RWPE2 (cell line): ENCODE data around the gene KCNJ15.

Experiments
- ATAC-seq: fragments of 200-7000 bp; cut with Tn5 transposase; 3 replicates; pipeline ENCODE4 v1.9.1; 2021; ENCODE audit warnings: low read depth
- DNase-seq: peaks from one replicate; pipeline ENCODE4 v3.0.0-alpha.2; 2020; ENCODE audit warnings: low spot score
- H3K27ac ChIP-seq: fragments of 450-650 bp; 2 replicates; pipeline ENCODE4 v1.5.1; 2017; ENCODE audit warnings: mild to moderate bottlenecking; ENCODE audit not compliant: poor library complexity, severe bottlenecking
- H3K27me3 ChIP-seq: fragments of 250-450 bp; sonication (Bioruptor Pico); 2 replicates; pipeline ENCODE4 v1.5.1; 2021; ENCODE audit warnings: mild to moderate bottlenecking, moderate library complexity; ENCODE audit not compliant: insufficient read depth, poor library complexity, severe bottlenecking
- H3K36me3 ChIP-seq: fragments of 250-450 bp; sonication (Bioruptor Pico); 2 replicates; pipeline ENCODE4 v1.5.1; 2020; ENCODE audit warnings: low read depth, mild to moderate bottlenecking, moderate library complexity
- H3K4me1 ChIP-seq: fragments of 250-450 bp; sonication (Bioruptor Pico); 2 replicates; pipeline ENCODE4 v1.5.1; 2021; ENCODE audit warnings: mild to moderate bottlenecking, moderate library complexity; ENCODE audit not compliant: insufficient read depth, poor library complexity, severe bottlenecking
- H3K4me3 ChIP-seq: fragments of 250-450 bp; sonication (Bioruptor Pico); 2 replicates; pipeline ENCODE4 v1.5.1; 2021; ENCODE audit warnings: mild to moderate bottlenecking, moderate library complexity; ENCODE audit not compliant: severe bottlenecking
- H3K9me3 ChIP-seq: fragments of 250-450 bp; sonication (Bioruptor Pico); 2 replicates; pipeline ENCODE4 v1.5.1; 2021; ENCODE audit warnings: mild to moderate bottlenecking, moderate library complexity; ENCODE audit not compliant: severe bottlenecking
- CTCF ChIP-seq: fragments of 450-650 bp; IDR thresholded peaks from one replicate; pipeline ENCODE4 v1.5.1; 2017; ENCODE audit warnings: mild to moderate bottlenecking, moderate library complexity; ENCODE audit not compliant: poor library complexity, severe bottlenecking

Gene KCNJ15

GRCh38 chr21:38239672-38240071 lies 17.1 kb upstream of the KCNJ15 start:
- no peak for TF ChIP-seq CTCF
- Histone ChIP-seq H3K4me1 (peaks cover 50% of the 10 kb centered on the region), H3K36me3 (no peaks in the 10 kb centered on the region), H3K27ac (peak overlapping the region; percentile 99), H3K4me3 (no peak overlapping the region), H3K27me3 (no peaks in the 10 kb centered on the region), H3K9me3 (no peaks in the 10 kb centered on the region)
- DNase-seq (no peak), ATAC-seq (no peak)

GRCh38 chr21:38240129-38240528 lies 16.7 kb upstream of the KCNJ15 start:
- Histone ChIP-seq H3K27me3 (no peaks in the 10 kb centered on the region), H3K9me3 (no peaks in the 10 kb centered on the region), H3K27ac (peak overlapping the region; percentile 99), H3K4me3 (no peak overlapping the region), H3K36me3 (no peaks in the 10 kb centered on the region), H3K4me1 (peaks cover 51% of the 10 kb centered on the region)
- DNase-seq = no peak
- no peak for ATAC-seq
- no peak for TF ChIP-seq CTCF

GRCh38 chr21:38241029-38241740 lies 15.6 kb upstream of the KCNJ15 start:
- Histone ChIP-seq H3K9me3 (no peaks in the 10 kb centered on the region), H3K27me3 (no peaks in the 10 kb centered on the region), H3K4me3 (no peak overlapping the region), H3K27ac (peak overlapping the region; percentile 99), H3K4me1 (peaks cover 45% of the 10 kb centered on the region), H3K36me3 (no peaks in the 10 kb centered on the region)
- DNase-seq (no peak), ATAC-seq (0 out of 3 replicates have a peak, but pooled peaks have one; percentile 8)
- TF ChIP-seq CTCF = no peak

GRCh38 chr21:38242061-38242460 lies 14.7 kb upstream of the KCNJ15 start:
- H3K9me3 ChIP-seq = no peaks in the 10 kb centered on the region
- no peak for TF ChIP-seq CTCF
- H3K4me3 ChIP-seq = no peak overlapping the region
- H3K4me1 ChIP-seq = peaks cover 36% of the 10 kb centered on the region
- DNase-seq (no peak), ATAC-seq (no peak)
- H3K27me3 ChIP-seq = no peaks in the 10 kb centered on the region
- H3K27ac ChIP-seq = peak overlapping the region; percentile 99
- no peaks in the 10 kb centered on the region for H3K36me3 ChIP-seq

GRCh38 chr21:38243732-38244406 lies 12.9 kb upstream of the KCNJ15 start:
- peaks cover 33% of the 10 kb centered on the region for H3K4me1 ChIP-seq
- H3K4me3 ChIP-seq = no peak overlapping the region
- DNase-seq (no peak), ATAC-seq (no peak)
- H3K36me3 ChIP-seq = no peaks in the 10 kb centered on the region; the same call in 1 of the 2 replicates
- peak overlapping the region; percentile 99 for H3K27ac ChIP-seq
- TF ChIP-seq CTCF = no peak
- H3K27me3 ChIP-seq = no peaks in the 10 kb centered on the region
- no peaks in the 10 kb centered on the region for H3K9me3 ChIP-seq
